Activated naive CD4-positive, alpha-beta T cell treated with anti-CD3 and anti-CD28 coated beads for 36 hours (primary cell): ENCODE data around the gene REXO5. TPM values are rescaled to one million over a fixed set of nuclear protein-coding genes. Genes with fewer than 3 reads are reported as not detected.
A peak's percentile ranks its signal among the peaks of the same experiment; 100 is the strongest.
"Not testable (repeated sequence)": the region's sequence is repeated elsewhere in the genome, so short reads cannot be mapped to it uniquely, and the experiment has no call there.

Experiments used
- CTCF ChIA-PET: fragments of 350-600 bp; sonication (Branson Sonifier 250); formaldehyde crosslinking; loops from one replicate; lab custom pipeline; 2021; ENCODE audit warnings: antibody characterized with exemption; lab: Charles Lee
- DNase-seq: peaks from one replicate; pipeline ENCODE4 v3.0.0-alpha.2; 2020
- H3K27ac Mint-ChIP-seq: one replicate; pipeline ENCODE4 v1.8.0; 2021; ENCODE audit warnings: mild to moderate bottlenecking, mixed read lengths
- H3K27me3 Mint-ChIP-seq: one replicate; pipeline ENCODE4 v1.8.0; 2021; ENCODE audit warnings: low read depth, mixed read lengths
- H3K36me3 Mint-ChIP-seq: one replicate; pipeline ENCODE4 v1.8.0; 2021; ENCODE audit warnings: low read depth, mixed read lengths
- H3K4me1 Mint-ChIP-seq: one replicate; pipeline ENCODE4 v1.8.0; 2021; ENCODE audit warnings: low read depth, mixed read lengths
- H3K4me3 Mint-ChIP-seq: one replicate; pipeline ENCODE4 v1.8.0; 2021; ENCODE audit warnings: mild to moderate bottlenecking, moderate library complexity, mixed read lengths
- H3K9me3 Mint-ChIP-seq: one replicate; pipeline ENCODE4 v1.8.0; 2021; ENCODE audit warnings: mixed read lengths
- intact Hi-C: fragments of 100-400 bp; cut with micrococcal nuclease; formaldehyde crosslinking; loops from one replicate; pipeline ENCODE4 v1.15.1; 2023
- total RNA-seq, 2 experiments: library from RNA; stranded (reverse); gene quantifications; one replicate each; pipeline ENCODE4 v1.2.3, GENCODE V29; 2021

Gene REXO5
- total RNA-seq, 2 experiments from 2014 or later, result 26.4 to 27.8 TPM

- Mint-ChIP-seq H3K4me3 (peak overlapping the region; percentile 98), H3K4me1 (peaks cover 12% of the 10 kb centered on the region), H3K27ac (peak overlapping the region; percentile 98), H3K36me3 (peaks cover 10% of the 10 kb centered on the region)
- intact Hi-C loops, result loop anchor here (1.0 to 5.0 kb wide), 6 partner anchors 37 to 128 kb away; partner anchors contain the start of genes DCUN1D3, LYRM1 and THUMPD1
- CTCF ChIA-PET, result interaction anchor here (0.7 to 1.1 kb wide), 2 partner anchors 130 to 145 kb away, joined by 3 read pairs; no protein-coding TSS in a partner anchor
- H3K27me3 Mint-ChIP-seq, H3K9me3 Mint-ChIP-seq: not testable (repeated sequence)
- DNase-seq, result peak; percentile 8
Observed at GRCh38 chr16:20805684-20806167, 601 bp upstream of the REXO5 start.

DNA sequence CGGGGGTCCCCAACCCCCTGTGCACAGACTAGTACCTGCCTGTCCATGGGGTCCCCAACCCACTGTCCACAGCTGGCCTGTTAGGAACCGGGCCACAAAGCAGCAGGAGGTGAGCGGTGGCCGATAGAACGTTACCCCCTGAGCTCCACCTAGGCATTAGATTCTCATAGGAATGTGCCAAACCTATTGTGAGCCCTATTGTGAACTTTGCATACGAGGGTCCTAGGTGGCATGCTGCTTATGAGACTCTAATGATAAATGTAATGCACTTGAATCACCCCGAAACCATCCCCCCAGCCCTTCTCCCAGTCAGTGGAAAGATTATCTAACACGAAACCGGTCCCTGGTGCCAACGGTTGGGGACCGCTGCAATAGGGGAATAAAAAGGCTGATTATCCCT lies 1.5 kb downstream of the REXO5 start:
- no peaks in the 10 kb centered on the region for H3K9me3 Mint-ChIP-seq
- H3K27me3 Mint-ChIP-seq, result no peaks in the 10 kb centered on the region
- CTCF ChIA-PET, result no interaction called here
- no peak for DNase-seq
- H3K36me3 Mint-ChIP-seq, result peaks cover 10% of the 10 kb centered on the region
- H3K4me1 Mint-ChIP-seq, result peaks cover 12% of the 10 kb centered on the region
- peak overlapping the region; percentile 98 for H3K27ac Mint-ChIP-seq
- H3K4me3 Mint-ChIP-seq, result peak overlapping the region; percentile 98
- intact Hi-C loops, result loop anchor here (2.0 to 5.0 kb wide), 3 partner anchors 34 to 131 kb away; partner anchors contain the start of genes DCUN1D3 and LYRM1

GRCh38 chr16:20811889-20812439 lies 5.6 kb downstream of the REXO5 start:
- Mint-ChIP-seq H3K27me3 (no peaks in the 10 kb centered on the region), H3K9me3 (no peaks in the 10 kb centered on the region), H3K4me3 (no peak overlapping the region), H3K27ac (no peak overlapping the region), H3K4me1 (peaks cover 12% of the 10 kb centered on the region), H3K36me3 (peaks cover 27% of the 10 kb centered on the region)
- no peak for DNase-seq
- intact Hi-C loops, result no loop called here
- CTCF ChIA-PET, result no interaction called here

GRCh38 chr16:20812510-20812909 lies 6.2 kb downstream of the REXO5 start:
- intact Hi-C loops, result no loop called here
- no peak overlapping the region for H3K4me3 Mint-ChIP-seq
- H3K36me3 Mint-ChIP-seq, result peaks cover 24% of the 10 kb centered on the region
- H3K4me1 Mint-ChIP-seq, result peaks cover 10% of the 10 kb centered on the region
- CTCF ChIA-PET, result no interaction called here
- no peaks in the 10 kb centered on the region for H3K27me3 Mint-ChIP-seq
- no peak overlapping the region for H3K27ac Mint-ChIP-seq
- H3K9me3 Mint-ChIP-seq, result no peaks in the 10 kb centered on the region
- DNase-seq, result no peak

DNA sequence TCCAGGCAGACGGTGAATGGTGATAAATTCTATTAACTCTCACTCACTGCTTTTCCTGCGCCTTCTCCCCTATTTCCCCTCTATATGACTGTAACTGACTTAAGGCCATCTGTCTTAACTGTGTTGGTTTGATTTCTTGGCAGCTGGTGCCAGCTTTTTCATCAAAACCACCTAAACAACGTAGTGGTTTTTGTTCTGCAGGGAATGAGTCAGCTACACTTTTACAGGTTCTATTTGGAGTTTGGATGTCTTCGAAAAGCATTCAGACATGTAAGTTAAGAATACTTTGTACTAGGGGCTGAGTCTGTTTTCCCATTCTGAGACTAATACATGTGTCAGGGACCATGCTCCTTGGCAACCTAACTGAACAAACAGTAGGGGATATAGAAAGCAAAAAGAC lies 8.5 kb downstream of the REXO5 start:
- no peak overlapping the region for H3K4me3 Mint-ChIP-seq
- CTCF ChIA-PET, result no interaction called here
- H3K4me1 Mint-ChIP-seq, result peaks cover 4% of the 10 kb centered on the region
- intact Hi-C loops, result no loop called here
- H3K9me3 Mint-ChIP-seq, result no peaks in the 10 kb centered on the region
- H3K36me3 Mint-ChIP-seq, result peaks cover 22% of the 10 kb centered on the region
- H3K27ac Mint-ChIP-seq, result no peak overlapping the region
- H3K27me3 Mint-ChIP-seq, result no peaks in the 10 kb centered on the region
- DNase-seq, result peak; percentile 12

- CTCF ChIA-PET, result no interaction called here
- Mint-ChIP-seq H3K4me3 (no peak overlapping the region), H3K27me3 (no peaks in the 10 kb centered on the region), H3K9me3 (no peaks in the 10 kb centered on the region), H3K4me1 (peaks cover 11% of the 10 kb centered on the region), H3K36me3 (peaks cover 43% of the 10 kb centered on the region), H3K27ac (no peak overlapping the region)
- intact Hi-C loops, result no loop called here
- no peak for DNase-seq
Observed at GRCh38 chr16:20818929-20819585, 12.7 kb downstream of the REXO5 start.

DNA sequence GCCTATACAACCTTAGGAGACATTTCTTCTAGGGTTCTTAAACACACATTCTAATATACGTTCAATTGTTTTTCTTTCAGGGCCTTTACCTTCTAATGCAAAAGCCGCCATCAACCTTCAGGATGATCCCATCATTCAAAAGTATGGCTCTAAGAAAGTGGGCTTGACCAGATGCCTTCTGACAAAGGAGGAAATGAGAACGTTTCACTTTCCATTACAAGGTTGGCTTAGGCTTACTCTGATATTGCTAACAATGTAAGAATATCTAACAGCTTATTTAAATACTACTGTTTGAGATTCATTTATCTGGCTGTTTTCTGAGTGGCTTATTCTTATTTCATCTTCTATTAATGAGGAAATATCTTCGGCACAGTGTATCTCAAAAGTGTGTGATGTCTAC lies 15.4 kb downstream of the REXO5 start:
- H3K4me1 Mint-ChIP-seq, result peaks cover 7% of the 10 kb centered on the region
- no peak for DNase-seq
- intact Hi-C loops, result no loop called here
- H3K27me3 Mint-ChIP-seq, result no peaks in the 10 kb centered on the region
- H3K27ac Mint-ChIP-seq, result no peak overlapping the region
- CTCF ChIA-PET, result no interaction called here
- H3K4me3 Mint-ChIP-seq, result no peak overlapping the region
- H3K9me3 Mint-ChIP-seq, result no peaks in the 10 kb centered on the region
- peaks cover 39% of the 10 kb centered on the region for H3K36me3 Mint-ChIP-seq

- no peak for DNase-seq
- intact Hi-C loops, result no loop called here
- Mint-ChIP-seq H3K4me1 (peaks cover 7% of the 10 kb centered on the region), H3K27ac (no peak overlapping the region), H3K27me3 (no peaks in the 10 kb centered on the region), H3K36me3 (peaks cover 38% of the 10 kb centered on the region), H3K9me3 (no peaks in the 10 kb centered on the region), H3K4me3 (no peak overlapping the region)
- CTCF ChIA-PET, result no interaction called here
Observed at GRCh38 chr16:20822521-20823325, 16.4 kb downstream of the REXO5 start.

- CTCF ChIA-PET, result interaction anchor here (0.6 to 1.2 kb wide), 2 partner anchors 115 to 291 kb away, joined by 3 to 4 read pairs; no protein-coding TSS in a partner anchor
- H3K4me1 Mint-ChIP-seq, result peaks cover 7% of the 10 kb centered on the region
- H3K9me3 Mint-ChIP-seq, result no peaks in the 10 kb centered on the region
- H3K27ac Mint-ChIP-seq, result no peak overlapping the region
- DNase-seq, result no peak
- no peak overlapping the region for H3K4me3 Mint-ChIP-seq
- H3K36me3 Mint-ChIP-seq, result peaks cover 34% of the 10 kb centered on the region
- intact Hi-C loops, result no loop called here
- no peaks in the 10 kb centered on the region for H3K27me3 Mint-ChIP-seq
Observed at GRCh38 chr16:20826039-20826566, 19.8 kb downstream of the REXO5 start.

DNA sequence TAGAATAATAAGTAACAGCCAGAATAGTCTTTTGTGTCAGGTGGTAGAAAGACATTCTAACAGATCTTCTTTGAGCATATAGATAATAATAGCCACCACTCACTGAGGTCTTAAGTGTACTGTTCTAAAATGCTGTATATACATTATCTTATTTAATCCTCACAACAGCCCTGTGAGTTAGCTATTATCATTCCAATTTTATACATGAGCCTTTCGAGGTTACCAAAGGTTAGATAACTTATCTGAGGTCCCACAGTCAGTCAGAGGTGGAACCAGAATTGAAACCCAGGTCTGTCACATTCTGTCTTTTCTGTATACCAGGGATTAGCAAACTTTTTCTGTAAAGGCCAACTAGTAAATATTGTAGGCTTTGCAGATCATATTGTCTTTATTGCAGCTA lies 23.2 kb downstream of the REXO5 start:
- Mint-ChIP-seq H3K4me3 (no peak overlapping the region), H3K4me1 (no peaks in the 10 kb centered on the region), H3K36me3 (peaks cover 18% of the 10 kb centered on the region), H3K27ac (no peak overlapping the region), H3K27me3 (no peaks in the 10 kb centered on the region), H3K9me3 (peaks cover 2% of the 10 kb centered on the region)
- CTCF ChIA-PET, result interaction anchor here (0.6 kb wide), 1 partner anchor 16 kb away, joined by 3 read pairs; no protein-coding TSS in a partner anchor
- DNase-seq, result no peak
- intact Hi-C loops, result no loop called here

DNA sequence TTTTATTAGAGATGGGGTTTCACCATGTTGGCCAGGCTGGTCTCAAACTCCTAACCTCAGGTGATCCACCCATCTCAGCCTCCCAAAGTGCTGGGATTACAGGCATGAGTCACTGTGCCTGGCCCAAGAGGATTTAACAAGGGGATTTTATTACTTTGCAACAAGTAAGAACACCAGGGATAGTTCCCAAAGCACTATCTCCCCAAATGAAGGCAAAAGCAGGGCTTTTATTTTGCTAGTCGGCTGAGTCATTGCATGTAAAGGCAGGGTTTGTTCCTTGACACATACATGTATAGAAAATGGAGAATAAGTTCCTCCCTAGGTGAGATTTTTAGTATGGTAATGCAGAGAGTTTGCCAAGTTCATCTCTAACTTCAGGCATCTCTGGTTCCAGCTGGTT lies 24.0 kb downstream of the REXO5 start:
- H3K9me3 Mint-ChIP-seq, result peaks cover 6% of the 10 kb centered on the region
- CTCF ChIA-PET, result no interaction called here
- DNase-seq, result no peak
- no peak overlapping the region for H3K4me3 Mint-ChIP-seq
- peaks cover 24% of the 10 kb centered on the region for H3K36me3 Mint-ChIP-seq
- no peak overlapping the region for H3K27ac Mint-ChIP-seq
- H3K27me3 Mint-ChIP-seq, result no peaks in the 10 kb centered on the region
- H3K4me1 Mint-ChIP-seq, result no peaks in the 10 kb centered on the region
- intact Hi-C loops, result no loop called here

DNA sequence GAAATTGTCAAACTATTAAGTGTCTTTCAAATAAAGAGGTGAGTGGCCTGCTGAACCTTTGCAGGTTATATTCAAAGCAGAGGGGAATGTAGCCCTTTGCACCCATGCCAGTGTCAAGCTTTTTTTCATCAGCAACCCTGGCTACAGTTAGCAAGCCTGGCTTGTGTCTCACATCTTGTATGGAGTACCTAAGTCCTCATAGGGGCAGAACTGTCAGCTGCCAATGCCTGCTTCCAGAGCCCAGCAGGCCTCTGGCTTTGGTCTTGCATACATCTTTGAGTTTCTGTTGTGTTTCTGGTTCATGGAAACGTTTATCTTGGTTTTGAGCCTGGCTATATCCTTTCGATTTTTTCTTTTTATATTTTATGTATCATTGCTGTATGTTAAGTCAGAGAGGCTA lies 26.8 kb downstream of the REXO5 start:
- Mint-ChIP-seq H3K9me3 (peaks cover 13% of the 10 kb centered on the region), H3K36me3 (peaks cover 38% of the 10 kb centered on the region), H3K4me1 (no peaks in the 10 kb centered on the region), H3K27ac (no peak overlapping the region), H3K4me3 (no peak overlapping the region), H3K27me3 (no peaks in the 10 kb centered on the region)
- CTCF ChIA-PET, result interaction anchor here (0.7 kb wide), 1 partner anchor 1978 kb away, joined by 3 read pairs; no protein-coding TSS in a partner anchor
- intact Hi-C loops, result no loop called here
- DNase-seq, result no peak
